ENCODE results near the gene LGR5. TPM values are rescaled to one million over a fixed set of nuclear protein-coding genes. Genes with fewer than 3 reads are reported as not detected.

LGR5 gene
- total RNA-seq, 1 experiment from 2014 or later: not detected

DNA sequence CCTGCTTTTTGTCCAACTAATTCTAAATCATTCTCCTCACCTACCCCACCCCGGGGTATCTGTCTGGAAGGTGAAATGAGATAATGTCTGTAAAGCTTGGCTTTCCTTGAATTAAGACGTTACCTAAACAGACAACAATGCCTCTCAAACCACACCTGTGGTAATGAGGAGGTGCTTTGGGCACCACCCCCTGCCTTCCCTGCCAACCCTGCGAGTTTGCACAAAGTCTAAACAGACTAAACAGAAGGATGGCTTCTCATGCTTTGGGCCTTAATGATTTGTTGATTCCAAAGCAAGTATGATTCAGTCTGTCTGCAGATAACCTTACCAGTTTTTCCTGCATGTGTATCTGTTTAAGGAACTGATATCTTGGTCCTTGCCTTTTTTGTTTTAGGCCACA, 141.6 kb downstream of the LGR5 start:
- Histone ChIP-seq H3K4me3 (no peak overlapping the region), H3K9me2 (ENCODE audit: insufficient read depth) (no peaks in the 10 kb centered on the region; the same call in 1 of the 2 replicates), H3K4me1 (replicated peaks; ENCODE audit: insufficient read depth) (no peaks in the 10 kb centered on the region; the same call in 1 of the 2 replicates), H3K4me2 (no peak overlapping the region), H3K27me3 (ENCODE audit: insufficient read depth, low read depth) (no peaks in the 10 kb centered on the region), H3K36me3 (ENCODE audit: low read depth) (no peaks in the 10 kb centered on the region), H2AFZ (no peak overlapping the region), H3K9me3 (ENCODE audit: insufficient read depth, low read depth) (no peaks in the 10 kb centered on the region), H3K27ac (no peak overlapping the region), H4K20me1 (ENCODE audit: insufficient read depth) (no peaks in the 10 kb centered on the region), H3K79me2 (ENCODE audit: low read depth) (no peaks in the 10 kb centered on the region), H3F3A (ENCODE audit: insufficient read depth, low read depth) (no peaks in the 10 kb centered on the region)
- BruUV-seq (replicated peaks): no TSS peak
- TF ChIP-seq, protein P1, sequence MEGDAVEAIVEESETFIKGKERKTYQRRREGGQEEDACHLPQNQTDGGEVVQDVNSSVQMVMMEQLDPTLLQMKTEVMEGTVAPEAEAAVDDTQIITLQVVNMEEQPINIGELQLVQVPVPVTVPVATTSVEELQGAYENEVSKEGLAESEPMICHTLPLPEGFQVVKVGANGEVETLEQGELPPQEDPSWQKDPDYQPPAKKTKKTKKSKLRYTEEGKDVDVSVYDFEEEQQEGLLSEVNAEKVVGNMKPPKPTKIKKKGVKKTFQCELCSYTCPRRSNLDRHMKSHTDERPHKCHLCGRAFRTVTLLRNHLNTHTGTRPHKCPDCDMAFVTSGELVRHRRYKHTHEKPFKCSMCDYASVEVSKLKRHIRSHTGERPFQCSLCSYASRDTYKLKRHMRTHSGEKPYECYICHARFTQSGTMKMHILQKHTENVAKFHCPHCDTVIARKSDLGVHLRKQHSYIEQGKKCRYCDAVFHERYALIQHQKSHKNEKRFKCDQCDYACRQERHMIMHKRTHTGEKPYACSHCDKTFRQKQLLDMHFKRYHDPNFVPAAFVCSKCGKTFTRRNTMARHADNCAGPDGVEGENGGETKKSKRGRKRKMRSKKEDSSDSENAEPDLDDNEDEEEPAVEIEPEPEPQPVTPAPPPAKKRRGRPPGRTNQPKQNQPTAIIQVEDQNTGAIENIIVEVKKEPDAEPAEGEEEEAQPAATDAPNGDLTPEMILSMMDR (conservative IDR thresholded peaks at IDR 0.05): no peak
- TF ChIP-seq EZH2 (IDR thresholded peaks at IDR 0.05; ENCODE audit: low read depth): no peak
- ChIA-PET POLR2A (ENCODE audit: unreplicated experiment) (no interaction called here), CTCF (no interaction called here)
- DNase-seq: peak in 1 of 2 experiments; percentile 55
- intact Hi-C loops (cut with micrococcal nuclease; ENCODE audit: unreplicated experiment): no loop called here

DNA sequence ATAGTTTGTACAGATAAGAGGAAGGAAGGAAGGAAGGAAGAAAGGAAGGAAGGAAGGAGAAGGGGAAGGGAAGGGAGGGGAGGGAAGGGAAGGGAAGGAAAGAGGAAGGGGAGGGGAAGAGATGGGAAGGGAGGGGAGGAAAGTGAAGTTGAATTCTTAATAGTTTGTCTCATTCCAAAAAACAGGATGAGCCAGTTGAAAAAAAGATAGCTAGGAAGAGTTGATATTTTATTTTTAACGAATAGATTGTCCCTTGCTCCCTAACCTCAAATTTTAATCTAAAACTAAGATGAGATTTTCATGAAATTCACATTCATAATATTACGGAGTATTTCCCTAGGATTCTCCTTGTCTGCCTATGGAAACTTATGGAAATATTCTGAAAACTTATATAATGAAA, 143.3 kb downstream of the LGR5 start:
- Histone ChIP-seq H3K9me2 (ENCODE audit: insufficient read depth) (no peaks in the 10 kb centered on the region; the same call in 1 of the 2 replicates), H3K4me3 (no peak overlapping the region), H3K79me2 (ENCODE audit: low read depth) (no peaks in the 10 kb centered on the region), H3K4me1 (replicated peaks; ENCODE audit: insufficient read depth) (no peaks in the 10 kb centered on the region; the same call in 1 of the 2 replicates), H3K9me3 (ENCODE audit: insufficient read depth, low read depth) (no peaks in the 10 kb centered on the region), H2AFZ (no peak overlapping the region), H4K20me1 (ENCODE audit: insufficient read depth) (no peaks in the 10 kb centered on the region), H3K4me2 (no peak overlapping the region), H3F3A (ENCODE audit: insufficient read depth, low read depth) (no peaks in the 10 kb centered on the region), H3K27ac (no peak overlapping the region), H3K36me3 (ENCODE audit: low read depth) (no peaks in the 10 kb centered on the region), H3K27me3 (ENCODE audit: insufficient read depth, low read depth) (no peaks in the 10 kb centered on the region)
- intact Hi-C loops (cut with micrococcal nuclease; ENCODE audit: unreplicated experiment): no loop called here
- DNase-seq: no peak
- ChIA-PET CTCF (no interaction called here), POLR2A (ENCODE audit: unreplicated experiment) (no interaction called here)
- TF ChIP-seq, protein P1 (conservative IDR thresholded peaks at IDR 0.05): no peak
- TF ChIP-seq EZH2 (IDR thresholded peaks at IDR 0.05; ENCODE audit: low read depth): no peak
- no TSS peak for BruUV-seq (replicated peaks)

DNA sequence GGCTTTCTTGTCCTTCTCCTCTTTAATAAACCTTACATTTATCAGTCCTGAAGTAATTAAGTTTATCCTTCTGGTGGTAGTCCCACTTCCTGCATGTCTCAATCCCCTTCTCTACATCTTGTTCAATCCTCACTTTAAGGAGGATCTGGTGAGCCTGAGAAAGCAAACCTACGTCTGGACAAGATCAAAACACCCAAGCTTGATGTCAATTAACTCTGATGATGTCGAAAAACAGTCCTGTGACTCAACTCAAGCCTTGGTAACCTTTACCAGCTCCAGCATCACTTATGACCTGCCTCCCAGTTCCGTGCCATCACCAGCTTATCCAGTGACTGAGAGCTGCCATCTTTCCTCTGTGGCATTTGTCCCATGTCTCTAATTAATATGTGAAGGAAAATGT, 144.8 kb downstream of the LGR5 start:
- no peak for TF ChIP-seq EZH2 (IDR thresholded peaks at IDR 0.05; ENCODE audit: low read depth)
- TF ChIP-seq, protein P1 (conservative IDR thresholded peaks at IDR 0.05): no peak
- POLR2A ChIA-PET (ENCODE audit: unreplicated experiment): no interaction called here
- Histone ChIP-seq H3K36me3 (ENCODE audit: low read depth) (no peaks in the 10 kb centered on the region), H3K9me3 (ENCODE audit: insufficient read depth, low read depth) (no peaks in the 10 kb centered on the region), H3K9me2 (ENCODE audit: insufficient read depth) (no peaks in the 10 kb centered on the region; the same call in 1 of the 2 replicates), H3K27me3 (ENCODE audit: insufficient read depth, low read depth) (no peaks in the 10 kb centered on the region), H3K4me1 (replicated peaks; ENCODE audit: insufficient read depth) (no peaks in the 10 kb centered on the region; the same call in 1 of the 2 replicates), H3K4me3 (no peak overlapping the region), H3K4me2 (no peak overlapping the region), H3K79me2 (ENCODE audit: low read depth) (no peaks in the 10 kb centered on the region), H3K27ac (no peak overlapping the region), H4K20me1 (ENCODE audit: insufficient read depth) (no peaks in the 10 kb centered on the region), H3F3A (ENCODE audit: insufficient read depth, low read depth) (no peaks in the 10 kb centered on the region), H2AFZ (no peak overlapping the region)
- CTCF ChIA-PET: no interaction called here
- DNase-seq: no peak
- intact Hi-C loops (cut with micrococcal nuclease; ENCODE audit: unreplicated experiment): no loop called here
- BruUV-seq (replicated peaks): no TSS peak
